Loucy (cell line): ENCODE data around the gene PILRB.
"Not testable (repeated sequence)": the region's sequence is repeated elsewhere in the genome, so short reads cannot be mapped to it uniquely, and the experiment has no call there.

Experiments
- H2AFZ ChIP-seq: fragments of 200-600 bp; sonication (generic); 2 replicates; pipeline ENCODE4 v1.6.0; 2016; ENCODE audit warnings: antibody characterized with exemption, mild to moderate bottlenecking, low read length, moderate library complexity
- H3F3A ChIP-seq: fragments of 200-600 bp; 2 replicates; pipeline ENCODE4 v1.6.0; 2016; ENCODE audit warnings: antibody characterized with exemption, low read depth, mild to moderate bottlenecking
- H3K27me3 ChIP-seq: fragments of 200-600 bp; sonication (generic); 2 replicates; pipeline ENCODE4 v1.6.1; 2014; ENCODE audit warnings: low read length, mild to moderate bottlenecking; ENCODE audit not compliant: insufficient read depth, poor library complexity, severe bottlenecking
- H3K36me3 ChIP-seq: fragments of 200-600 bp; sonication (generic); 2 replicates; pipeline ENCODE4 v1.6.1; 2016; ENCODE audit warnings: low read length; ENCODE audit not compliant: insufficient read depth
- H3K4me1 ChIP-seq: fragments of 200-600 bp; sonication (generic); 2 replicates; pipeline ENCODE4 v1.5.1; 2014; ENCODE audit warnings: low read length, mild to moderate bottlenecking; ENCODE audit not compliant: insufficient read depth, poor library complexity, severe bottlenecking
- H3K4me2 ChIP-seq: fragments of 200-600 bp; sonication (generic); 2 replicates; pipeline ENCODE4 v1.6.0; 2014; ENCODE audit warnings: antibody characterized with exemption, low read length, low read depth, mild to moderate bottlenecking; ENCODE audit not compliant: poor library complexity, severe bottlenecking
- H3K4me3 ChIP-seq: fragments of 200-600 bp; sonication (generic); 2 replicates; pipeline ENCODE4 v1.5.1; 2014; ENCODE audit warnings: low read length, mild to moderate bottlenecking, mixed read lengths; ENCODE audit not compliant: poor library complexity, severe bottlenecking
- H3K79me2 ChIP-seq: fragments of 200-600 bp; sonication (generic); 2 replicates; pipeline ENCODE4 v1.6.1; 2014; ENCODE audit warnings: low read length; ENCODE audit not compliant: insufficient read depth
- H3K9ac ChIP-seq: fragments of 200-600 bp; sonication (generic); 2 replicates; pipeline ENCODE4 v1.6.0; 2014; ENCODE audit warnings: mild to moderate bottlenecking, low read depth, low read length, moderate library complexity; ENCODE audit not compliant: poor library complexity, severe bottlenecking
- H3K9me2 ChIP-seq: fragments of 200-600 bp; sonication (generic); replicated peaks from 2 replicates; pipeline ENCODE4 v1.6.1; 2016; ENCODE audit warnings: low read depth, low read length, mixed read lengths
- H3K9me3 ChIP-seq: fragments of 200-600 bp; sonication (generic); 2 replicates; pipeline ENCODE4 v1.6.1; 2014; ENCODE audit warnings: mild to moderate bottlenecking, antibody characterized with exemption, low read length, low read depth; ENCODE audit not compliant: insufficient read depth
- H4K20me1 ChIP-seq: fragments of 200-600 bp; sonication (generic); 2 replicates; pipeline ENCODE4 v1.6.0; 2014; ENCODE audit warnings: antibody characterized with exemption, low read length, mild to moderate bottlenecking; ENCODE audit not compliant: insufficient read depth, poor library complexity, severe bottlenecking
- CTCF ChIP-seq: fragments of 200-600 bp; sonication (generic); conservative IDR thresholded peaks from 2 replicates; pipeline ENCODE4 v1.5.1; 2014; ENCODE audit warnings: mild to moderate bottlenecking, antibody characterized with exemption, low read length
- EZH2phosphoT487 ChIP-seq: fragments of 200-600 bp; IDR thresholded peaks from 2 replicates; pipeline ENCODE4 v1.6.1; 2018; ENCODE audit warnings: antibody characterized with exemption, mild to moderate bottlenecking, moderate library complexity, borderline replicate concordance

PILRB gene

GRCh38 chr7:100363098-100363497, 5.2 kb downstream of the PILRB start:
- Histone ChIP-seq H3K4me3 (no peak overlapping the region), H4K20me1 (peaks cover 3% of the 10 kb centered on the region), H3K79me2 (no peaks in the 10 kb centered on the region), H2AFZ (no peak overlapping the region), H3K4me2 (no peak overlapping the region), H3K27me3 (no peaks in the 10 kb centered on the region), H3K4me1 (peaks cover 5% of the 10 kb centered on the region), H3F3A (no peaks in the 10 kb centered on the region), H3K9me3 (no peaks in the 10 kb centered on the region), H3K9me2 (no peaks in the 10 kb centered on the region), H3K36me3 (peaks cover 52% of the 10 kb centered on the region), H3K9ac (no peak overlapping the region)
- TF ChIP-seq EZH2phosphoT487 = no peak
- TF ChIP-seq CTCF = no peak

GRCh38 chr7:100363797-100364196, 5.9 kb downstream of the PILRB start:
- H3F3A ChIP-seq, H3K9ac ChIP-seq, H3K27me3 ChIP-seq, H3K4me1 ChIP-seq, H4K20me1 ChIP-seq, H2AFZ ChIP-seq, H3K4me2 ChIP-seq, H3K4me3 ChIP-seq, H3K79me2 ChIP-seq, H3K9me3 ChIP-seq, H3K9me2 ChIP-seq: not testable (repeated sequence)
- peaks cover 45% of the 10 kb centered on the region for H3K36me3 ChIP-seq

GRCh38 chr7:100364480-100364879, 6.6 kb downstream of the PILRB start:
- no peaks in the 10 kb centered on the region for H3K27me3 ChIP-seq
- no peak overlapping the region for H3K4me3 ChIP-seq
- peaks cover 3% of the 10 kb centered on the region for H4K20me1 ChIP-seq
- peaks cover 5% of the 10 kb centered on the region for H3K4me1 ChIP-seq
- no peak overlapping the region for H2AFZ ChIP-seq
- TF ChIP-seq CTCF = no peak
- no peaks in the 10 kb centered on the region for H3K9me3 ChIP-seq
- no peaks in the 10 kb centered on the region for H3K79me2 ChIP-seq
- H3K36me3 ChIP-seq = peaks cover 39% of the 10 kb centered on the region
- no peak overlapping the region for H3K9ac ChIP-seq
- no peak overlapping the region for H3K4me2 ChIP-seq
- no peaks in the 10 kb centered on the region for H3F3A ChIP-seq
- no peaks in the 10 kb centered on the region for H3K9me2 ChIP-seq

GRCh38 chr7:100365998-100366367, 8.1 kb downstream of the PILRB start:
- not testable (repeated sequence) for H3K79me2 ChIP-seq, H3K4me3 ChIP-seq, H4K20me1 ChIP-seq, H3K9me2 ChIP-seq, H3K27me3 ChIP-seq, H3K9me3 ChIP-seq, H3K4me1 ChIP-seq, H2AFZ ChIP-seq, H3F3A ChIP-seq
- Histone ChIP-seq H3K36me3 (peaks cover 26% of the 10 kb centered on the region), H3K9ac (peak overlapping the region; percentile 22), H3K4me2 (peak overlapping the region; percentile 34)
